ENCODE results near the gene RDH16. TPM values are rescaled to one million over a fixed set of nuclear protein-coding genes. Genes with fewer than 3 reads are reported as not detected.

The RDH16 gene
- total RNA-seq, 1 donor from 2014 or later, result 1.6 TPM

- no peaks in the 10 kb centered on the region for H3K27me3 ChIP-seq (ENCODE audit: control insufficient read depth, insufficient read depth, low read length)
- no peaks in the 10 kb centered on the region for H3K36me3 ChIP-seq (ENCODE audit: control insufficient read depth, insufficient read depth, low read length)
- no peak for TF ChIP-seq CTCF (IDR thresholded peaks at IDR 0.05; ENCODE audit: insufficient read depth, low read length, severe bottlenecking)
- DNase-seq (ENCODE audit: low read depth) (no peak), FAIRE-seq (no peak)
- no peak overlapping the region for H3K4me3 ChIP-seq (ENCODE audit: low read depth, low read length)
These were observed 51.6 kb downstream of the RDH16 start for GRCh38 chr12:56905852-56906251.

- no peak for DNase-seq (ENCODE audit: low read depth)
- FAIRE-seq, result no peak
- H3K27me3 ChIP-seq (ENCODE audit: control insufficient read depth, insufficient read depth, low read length), result no peaks in the 10 kb centered on the region
- no peak overlapping the region for H3K4me3 ChIP-seq (ENCODE audit: low read depth, low read length)
- no peak for TF ChIP-seq CTCF (IDR thresholded peaks at IDR 0.05; ENCODE audit: insufficient read depth, low read length, severe bottlenecking)
- H3K36me3 ChIP-seq (ENCODE audit: control insufficient read depth, insufficient read depth, low read length), result no peaks in the 10 kb centered on the region
These were observed 54.0 kb downstream of the RDH16 start for GRCh38 chr12:56903374-56903773.

Other genes starting within 250 kb of the RDH16 start
- gene NACA, start 232.3 kb downstream of the RDH16 start, total RNA-seq, result 1,412 and 1,419 TPM in 2 replicates
- gene PRIM1, start 205.3 kb downstream of the RDH16 start, total RNA-seq, result 3.2 and 3.7 TPM in 2 replicates
- gene HSD17B6, start 194.3 kb downstream of the RDH16 start, total RNA-seq, result under 0.01 TPM in 1 of 2 replicates, not detected in the other
- gene SDR9C7, start 23.2 kb downstream of the RDH16 start, total RNA-seq, result 0.26 and 4.9 TPM in 2 replicates
- gene ZBTB39, start 48.9 kb upstream of the RDH16 start, total RNA-seq, result 5.2 and 5.5 TPM in 2 replicates
- gene TAC3, start 58.9 kb upstream of the RDH16 start, total RNA-seq, result not detected in 2 replicates
- gene MYO1A, start 92.5 kb upstream of the RDH16 start, total RNA-seq, result under 0.01 and 0.13 TPM in 2 replicates
- gene NEMP1, start 121.2 kb upstream of the RDH16 start, total RNA-seq, result 4.2 and 5.2 TPM in 2 replicates
- gene NAB2, start 131.5 kb upstream of the RDH16 start, total RNA-seq, result 33.0 and 40.5 TPM in 2 replicates
- 30.8 and 77.7 TPM in 2 replicates for gene STAT6, start 153.8 kb upstream of the RDH16 start, total RNA-seq
- 24.5 and 44.2 TPM in 2 replicates for gene LRP1, start 170.9 kb upstream of the RDH16 start, total RNA-seq
- not detected in 2 replicates for gene LRP1-AS, start 190.0 kb upstream of the RDH16 start, total RNA-seq